Astrocyte (in vitro differentiated cells and primary cell): Measurements from ENCODE around the gene LITAF. TPM values are rescaled to one million over a fixed set of nuclear protein-coding genes. Genes with fewer than 3 reads are reported as not detected.

Source experiments
- DNase-seq: peaks from one replicate; pipeline ENCODE4 v3.0.0-alpha.2; 2010; ENCODE audit warnings: low read depth
- FAIRE-seq: peaks from 2 replicates; lab custom pipeline; 2011; peaks lifted over from hg19 to GRCh38; lab: Jason Lieb, UNC
- H2AFZ ChIP-seq: 2 replicates; pipeline ENCODE4 v1.6.0; 2012; ENCODE audit warnings: low read depth, low read length, inconsistent platforms
- H3K27ac ChIP-seq: 2 replicates; pipeline ENCODE4 v1.5.1; 2011; ENCODE audit warnings: low read depth, low read length, inconsistent platforms
- H3K27me3 ChIP-seq: 2 replicates; pipeline ENCODE4 v1.6.0; 2011; ENCODE audit warnings: low read length, inconsistent platforms; ENCODE audit not compliant: insufficient read depth
- H3K36me3 ChIP-seq: 2 replicates; pipeline ENCODE4 v1.5.1; 2011; ENCODE audit warnings: low read length, inconsistent platforms; ENCODE audit not compliant: insufficient read depth
- H3K4me1 ChIP-seq: 2 replicates; pipeline ENCODE4 v1.5.1; 2011; ENCODE audit warnings: low read length, inconsistent platforms; ENCODE audit not compliant: insufficient read depth
- H3K4me2 ChIP-seq: 2 replicates; pipeline ENCODE4 v1.6.0; 2012; ENCODE audit warnings: low read length, inconsistent platforms
- H3K4me3 ChIP-seq: 2 replicates; pipeline ENCODE4 v1.5.1; 2011; ENCODE audit warnings: low read depth, mild to moderate bottlenecking, low read length, inconsistent platforms; ENCODE audit not compliant: insufficient read depth
- H3K79me2 ChIP-seq: 2 replicates; pipeline ENCODE4 v1.6.0; 2012; ENCODE audit warnings: mild to moderate bottlenecking, low read length, inconsistent platforms; ENCODE audit not compliant: insufficient read depth
- H3K9ac ChIP-seq: 2 replicates; pipeline ENCODE4 v1.6.0; 2012; ENCODE audit warnings: mild to moderate bottlenecking, low read length, inconsistent platforms
- H3K9me3 ChIP-seq: 2 replicates; pipeline ENCODE4 v1.5.1; 2012; ENCODE audit warnings: low read depth, mild to moderate bottlenecking, low read length, inconsistent platforms; ENCODE audit not compliant: insufficient read depth
- H4K20me1 ChIP-seq: 2 replicates; pipeline ENCODE4 v1.6.0; 2012; ENCODE audit warnings: low read length, inconsistent platforms; ENCODE audit not compliant: insufficient read depth
- H3K27ac Mint-ChIP-seq: one replicate; pipeline ENCODE4 v1.8.0; 2021; ENCODE audit warnings: mild to moderate bottlenecking, mixed read lengths; ENCODE audit not compliant: unreplicated experiment
- H3K27me3 Mint-ChIP-seq: one replicate; pipeline ENCODE4 v1.8.0; 2021; ENCODE audit warnings: low read depth, mixed read lengths; ENCODE audit not compliant: unreplicated experiment
- H3K36me3 Mint-ChIP-seq: one replicate; pipeline ENCODE4 v1.8.0; 2021; ENCODE audit warnings: low read depth, mixed read lengths; ENCODE audit not compliant: unreplicated experiment
- H3K4me1 Mint-ChIP-seq: one replicate; pipeline ENCODE4 v1.8.0; 2021; ENCODE audit warnings: low read depth, mixed read lengths; ENCODE audit not compliant: unreplicated experiment
- H3K4me3 Mint-ChIP-seq: one replicate; pipeline ENCODE4 v1.8.0; 2021; ENCODE audit warnings: mild to moderate bottlenecking, moderate library complexity, mixed read lengths; ENCODE audit not compliant: unreplicated experiment
- H3K9me3 Mint-ChIP-seq: one replicate; pipeline ENCODE4 v1.8.0; 2021; ENCODE audit warnings: mild to moderate bottlenecking, mixed read lengths; ENCODE audit not compliant: unreplicated experiment
- CTCF ChIP-seq: IDR thresholded peaks from 2 replicates; pipeline ENCODE4 v1.5.1; 2011; ENCODE audit warnings: low read depth, mild to moderate bottlenecking, inconsistent platforms, low read length, moderate library complexity; ENCODE audit not compliant: insufficient read depth
- EZH2 ChIP-seq: IDR thresholded peaks from 2 replicates; pipeline ENCODE4 v1.6.1; 2012; ENCODE audit warnings: mild to moderate bottlenecking, low read length, inconsistent platforms; ENCODE audit not compliant: insufficient read depth
- total RNA-seq: library from RNA; stranded (reverse); gene quantifications from 2 replicates; pipeline ENCODE4 v1.2.1, GENCODE V29; 2021

LITAF gene
- total RNA-seq, 1 donor from 2014 or later, result 113 TPM

DNA sequence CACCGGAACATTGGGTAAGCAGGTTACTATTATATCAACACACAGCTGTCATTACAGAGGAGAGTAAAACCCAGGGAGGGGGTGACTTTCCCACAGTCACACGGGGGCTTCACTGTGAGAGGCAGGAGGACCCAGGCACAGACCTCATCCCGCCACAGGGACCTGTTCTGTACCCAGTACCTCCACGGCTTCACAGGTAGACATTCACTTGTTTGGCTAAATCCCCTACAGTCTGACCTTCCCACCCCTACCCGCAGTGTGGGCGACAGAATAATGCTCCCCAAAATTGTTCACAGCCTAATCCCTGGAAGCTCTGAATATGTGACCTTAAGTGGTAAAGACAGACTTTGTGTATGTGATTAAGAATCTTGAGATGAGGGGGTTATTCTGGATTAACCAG lies 16.5 kb downstream of the LITAF start:
- H2AFZ ChIP-seq, result no peak overlapping the region
- no peak for TF ChIP-seq CTCF
- H3K4me1 Mint-ChIP-seq, result peaks cover 2% of the 10 kb centered on the region
- no peak overlapping the region for H3K9ac ChIP-seq
- peaks cover 30% of the 10 kb centered on the region for H3K36me3 Mint-ChIP-seq
- no peak overlapping the region for H3K4me3 ChIP-seq
- H3K9me3 ChIP-seq, result no peaks in the 10 kb centered on the region
- no peak overlapping the region for H3K4me2 ChIP-seq
- H3K27ac ChIP-seq, result no peak overlapping the region
- no peak for DNase-seq
- H4K20me1 ChIP-seq, result peaks cover 88% of the 10 kb centered on the region
- FAIRE-seq, result no peak
- peaks cover 1% of the 10 kb centered on the region for H3K9me3 Mint-ChIP-seq
- no peaks in the 10 kb centered on the region for H3K4me1 ChIP-seq
- H3K36me3 ChIP-seq, result no peaks in the 10 kb centered on the region
- no peaks in the 10 kb centered on the region for H3K27me3 Mint-ChIP-seq
- peaks cover 66% of the 10 kb centered on the region for H3K79me2 ChIP-seq
- no peak overlapping the region for H3K4me3 Mint-ChIP-seq
- H3K27me3 ChIP-seq, result no peaks in the 10 kb centered on the region
- no peak overlapping the region for H3K27ac Mint-ChIP-seq

DNA sequence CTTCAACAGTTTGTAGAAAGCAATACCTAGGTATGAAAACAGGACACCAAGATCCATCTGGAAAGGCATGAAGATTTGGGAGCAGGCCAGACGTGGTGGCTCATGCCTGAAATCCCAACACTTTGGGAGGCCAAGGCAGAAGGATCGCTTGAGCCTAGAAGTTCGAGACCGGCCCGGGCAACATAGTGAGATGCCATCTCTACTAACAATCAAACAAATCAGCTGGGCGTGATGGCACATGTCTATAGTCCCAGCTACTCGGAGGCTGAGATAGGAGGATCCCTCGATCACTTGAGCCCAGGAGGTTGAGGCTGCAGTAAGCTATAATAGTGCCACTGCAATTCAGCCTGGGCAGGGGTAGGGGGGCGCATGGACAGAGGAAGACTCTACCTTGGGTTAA lies 20.3 kb downstream of the LITAF start:
- Histone ChIP-seq H3K4me2 (no peak overlapping the region), H3K4me1 (no peaks in the 10 kb centered on the region), H4K20me1 (peaks cover 79% of the 10 kb centered on the region), H2AFZ (no peak overlapping the region), H3K9me3 (no peaks in the 10 kb centered on the region), H3K27me3 (no peaks in the 10 kb centered on the region), H3K9ac (no peak overlapping the region), H3K27ac (no peak overlapping the region), H3K79me2 (peaks cover 47% of the 10 kb centered on the region), H3K4me3 (no peak overlapping the region), H3K36me3 (no peaks in the 10 kb centered on the region)
- Mint-ChIP-seq H3K27me3 (no peaks in the 10 kb centered on the region), H3K27ac (no peak overlapping the region), H3K36me3 (peaks cover 25% of the 10 kb centered on the region), H3K9me3 (no peaks in the 10 kb centered on the region), H3K4me3 (no peak overlapping the region), H3K4me1 (peaks cover 8% of the 10 kb centered on the region)
- TF ChIP-seq CTCF (no peak), EZH2 (no peak)
- FAIRE-seq (no peak), DNase-seq (no peak)

GRCh38 chr16:11565665-11566064 lies 21.1 kb downstream of the LITAF start:
- Histone ChIP-seq H3K9ac (no peak overlapping the region), H3K79me2 (peaks cover 45% of the 10 kb centered on the region), H3K36me3 (no peaks in the 10 kb centered on the region), H2AFZ (no peak overlapping the region), H4K20me1 (peaks cover 72% of the 10 kb centered on the region), H3K4me2 (no peak overlapping the region), H3K4me1 (no peaks in the 10 kb centered on the region), H3K4me3 (no peak overlapping the region), H3K27me3 (no peaks in the 10 kb centered on the region), H3K9me3 (no peaks in the 10 kb centered on the region), H3K27ac (no peak overlapping the region)
- DNase-seq (no peak), FAIRE-seq (no peak)
- TF ChIP-seq CTCF (no peak), EZH2 (no peak)
- H3K4me1 Mint-ChIP-seq, result peaks cover 15% of the 10 kb centered on the region
- no peaks in the 10 kb centered on the region for H3K9me3 Mint-ChIP-seq
- peaks cover 25% of the 10 kb centered on the region for H3K36me3 Mint-ChIP-seq
- no peaks in the 10 kb centered on the region for H3K27me3 Mint-ChIP-seq
- no peak overlapping the region for H3K4me3 Mint-ChIP-seq
- H3K27ac Mint-ChIP-seq, result no peak overlapping the region
